GM18951 (cell line): ENCODE results near the gene LAMC3.

Source experiments
- POLR2A ChIP-seq: IDR thresholded peaks from 4 replicates; pipeline ENCODE4 v1.6.1; 2011; ENCODE audit warnings: mild to moderate bottlenecking; ENCODE audit not compliant: insufficient read length, insufficient read depth; ENCODE audit errors: extremely low read depth
- in situ Hi-C: fragments of 300-500 bp; cut with MboI; formaldehyde crosslinking; loops from one replicate; pipeline ENCODE4 v1.12.0; 2022; ENCODE audit warnings: low sequenced_read_pairs, mixed read lengths, inconsistent platforms; ENCODE audit not compliant: unreplicated experiment

Gene LAMC3

DNA sequence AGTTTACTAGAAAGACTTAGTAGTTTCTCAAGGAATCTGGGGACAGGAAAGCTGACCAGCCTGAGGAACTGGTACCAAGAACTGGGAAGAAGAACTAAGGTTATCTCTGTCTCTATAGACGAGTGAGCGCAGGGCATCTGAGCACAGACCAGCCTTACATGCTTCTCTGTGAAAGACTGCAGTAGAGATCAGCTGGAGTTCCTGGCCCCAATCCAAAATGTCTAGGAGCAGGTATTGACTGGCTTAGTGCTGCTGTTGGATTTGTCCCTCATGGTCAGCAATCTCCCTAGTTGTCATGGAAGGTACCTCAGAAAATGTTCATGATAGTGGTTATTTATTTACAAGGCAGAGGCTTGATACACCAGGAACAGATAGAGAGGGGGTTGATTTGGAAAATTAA lies 129.7 kb downstream of the LAMC3 start:
- TF ChIP-seq POLR2A = no peak

DNA sequence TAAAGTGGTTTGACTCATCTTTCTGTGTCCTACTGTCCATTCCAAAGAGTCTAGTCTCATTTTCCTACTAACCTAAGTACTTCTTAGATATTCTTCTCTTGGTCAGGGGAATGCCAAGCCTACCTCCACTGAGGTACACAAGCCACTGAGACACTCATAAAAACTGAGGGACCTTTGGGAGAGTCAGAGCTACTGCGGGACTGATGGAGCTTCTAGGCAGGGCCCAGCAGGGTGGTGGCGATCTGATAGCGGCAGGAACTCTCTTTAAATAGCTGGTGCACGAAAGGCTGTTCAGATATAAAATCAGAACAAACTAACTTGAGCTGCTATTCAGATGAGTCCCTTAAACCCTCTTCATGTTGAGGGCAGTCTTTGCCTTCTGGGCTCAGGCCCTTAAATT lies 131.1 kb downstream of the LAMC3 start:
- in situ Hi-C loops = no loop called here

More for the DNA sequence above, 129.7 kb downstream of the LAMC3 start:
- in situ Hi-C loops = no loop called here

DNA sequence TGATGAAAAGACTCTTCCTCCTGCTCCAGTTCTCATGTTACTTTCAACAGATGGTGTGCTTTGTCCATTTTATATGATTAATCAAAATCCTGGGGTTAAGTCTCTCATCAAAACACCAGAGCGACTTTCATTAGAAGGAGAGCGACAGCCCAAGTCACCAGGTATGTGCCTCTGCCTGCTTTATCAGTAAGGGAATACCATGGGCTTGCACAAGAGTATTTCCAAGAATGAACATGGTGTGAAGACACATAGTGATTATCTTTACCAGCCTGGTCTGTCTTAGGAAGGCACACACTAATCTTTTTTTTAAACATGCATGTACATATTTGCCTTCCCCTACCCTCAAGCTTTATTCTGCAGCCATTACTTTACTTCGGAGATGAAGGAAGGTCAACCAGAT lies 131.6 kb downstream of the LAMC3 start:
- in situ Hi-C loops = no loop called here
- TF ChIP-seq POLR2A = no peak

More for the DNA sequence above, 131.1 kb downstream of the LAMC3 start:
- no peak for TF ChIP-seq POLR2A

DNA sequence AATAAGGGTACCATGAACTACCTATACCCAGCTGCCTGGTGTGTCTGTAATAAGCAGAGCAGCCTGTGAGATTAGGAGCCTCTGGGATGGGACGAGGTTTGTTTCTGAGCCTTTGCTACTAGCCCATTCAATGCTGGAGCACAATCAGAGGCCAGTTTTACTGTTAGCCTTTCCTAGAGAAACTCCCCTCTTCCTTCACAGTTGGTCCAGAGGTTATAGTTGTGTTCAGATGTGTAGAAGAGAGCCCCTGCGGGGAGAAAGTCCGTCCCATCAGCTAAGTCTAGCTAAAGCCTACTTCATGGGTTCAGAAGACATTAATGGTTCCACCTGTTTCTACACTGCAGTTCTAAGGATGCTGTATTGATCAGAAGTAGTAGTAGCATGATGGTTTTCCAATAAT lies 133.2 kb downstream of the LAMC3 start:
- TF ChIP-seq POLR2A = no peak
- in situ Hi-C loops = no loop called here
